Measurements from ENCODE around the gene NXF1. TPM values are rescaled to one million over a fixed set of nuclear protein-coding genes. Genes with fewer than 3 reads are reported as not detected.
"Not testable (repeated sequence)": the region's sequence is repeated elsewhere in the genome, so short reads cannot be mapped to it uniquely, and the experiment has no call there.

The NXF1 gene
- total and polyA plus RNA-seq, 2 of the 8 experiments (the other 6 are each of a cell fraction or from before 2014, with no cell fraction given), result 48.1 to 49.8 TPM

GRCh38 chr11:62749931-62750330 lies 55.3 kb downstream of the NXF1 start:
- CTCF ChIA-PET (ENCODE audit: partially characterized antibody), result interaction anchor here (0.6 to 1.3 kb wide), 6 partner anchors 15 to 533 kb away, joined by 3 to 4 read pairs (median 4); partner anchors contain the start of gene TMEM179B
- FAIRE-seq, result not testable (repeated sequence)

More at GRCh38 chr11:62749931-62750330, 55.3 kb downstream of the NXF1 start:
- H2BK15ac ChIP-seq (ENCODE audit: low read length); H2BK20ac ChIP-seq (ENCODE audit: low read length); H3K9me3 ChIP-seq (ENCODE audit: insufficient read depth in 2 of 2, low read depth in 1 of 2, low read length in 1 of 2); H3K4me2 ChIP-seq (ENCODE audit: insufficient read depth in 1 of 2, low read depth in 2 of 2, low read length in 2 of 2); H3K27me3 ChIP-seq (replicated peaks in 1 of 4; ENCODE audit: control insufficient read depth in 3 of 4, extremely low read depth in 1 of 4, insufficient read depth in 3 of 4, low read length in 3 of 4); H3K4me1 ChIP-seq (replicated peaks in 1 of 4; ENCODE audit: control insufficient read depth in 3 of 4, insufficient read depth in 4 of 4, low read length in 3 of 4); H3K18ac ChIP-seq (ENCODE audit: extremely low read depth, low read length); H3K4me3 ChIP-seq (ENCODE audit: extremely low read depth in 1 of 4, insufficient read depth in 2 of 4, low read depth in 3 of 4, low read length in 4 of 4); H3K9ac ChIP-seq (replicated peaks in 1 of 4; ENCODE audit: extremely low read depth in 1 of 4, low read depth in 3 of 4, low read length in 3 of 4); H2AFZ ChIP-seq (ENCODE audit: low read length); H3K27ac ChIP-seq (ENCODE audit: low read depth, low read length); H2BK5ac ChIP-seq (ENCODE audit: low read depth, low read length); DNase-seq (ENCODE audit: low read depth in 1 of 2, low spot score in 2 of 2); H3K23me2 ChIP-seq (ENCODE audit: low read depth, low read length); H3K14ac ChIP-seq (ENCODE audit: insufficient read length); H4K91ac ChIP-seq (replicated peaks; ENCODE audit: insufficient read length, low read length); H2BK120ac ChIP-seq (replicated peaks; ENCODE audit: low read depth, low read length); H3K56ac ChIP-seq (replicated peaks; ENCODE audit: insufficient read length, low read depth, low read length); H3K4ac ChIP-seq (replicated peaks; ENCODE audit: insufficient read length, low read depth, low read length); H2BK12ac ChIP-seq (ENCODE audit: low read depth, low read length); H4K5ac ChIP-seq (ENCODE audit: insufficient read length, low read depth, low read length); H3K23ac ChIP-seq (ENCODE audit: insufficient read length); H2AK5ac ChIP-seq (ENCODE audit: low read depth, low read length); H4K8ac ChIP-seq (ENCODE audit: extremely low read depth, insufficient read depth, low read length): not testable (repeated sequence)
- Histone ChIP-seq H3K36me3 (ENCODE audit: control insufficient read depth in 2 of 4, insufficient read depth in 4 of 4, low read length in 3 of 4) (peaks cover 14 to 34% (median 19%) of the 10 kb centered on the region in 4 experiments), H3K79me1 (ENCODE audit: low read depth, low read length) (peaks cover 16% of the 10 kb centered on the region), H4K20me1 (replicated peaks in 1 of 2; ENCODE audit: control insufficient read depth in 1 of 2, insufficient read depth in 2 of 2, low read length in 2 of 2) (peaks cover 14 to 22% of the 10 kb centered on the region in 2 experiments), H3K79me2 (ENCODE audit: control insufficient read depth in 1 of 2, insufficient read depth in 2 of 2, low read length in 2 of 2) (peaks cover 10 to 39% of the 10 kb centered on the region in 2 experiments)
- POLR2A ChIA-PET (ENCODE audit: partially characterized antibody), result interaction anchor here (0.9 to 16.9 kb wide), 4 partner anchors 9 to 36 kb away, joined by 3 to 192 read pairs (median 74); partner anchors contain the start of genes HNRNPUL2, TAF6L and TTC9C
- WGBS, 2 experiments (ENCODE audit: extremely low coverage in 1 of 2, insufficient coverage in 1 of 2, insufficient read length in 1 of 2, insufficient replicate concordance in 2 of 2, low coverage in 1 of 2, low lambda C conversion rate in 2 of 2, missing lambda C conversion rate in 1 of 2), result 85% methylated on average over 5 of the region's 5 CpGs; no CpG with 5 or more reads in 1 of the 2 experiments

Measured in H1 (cell line).